HAP-1 (cell line): ENCODE data around the gene DCX.
"Not testable (repeated sequence)": the region's sequence is repeated elsewhere in the genome, so short reads cannot be mapped to it uniquely, and the experiment has no call there.

Source experiments
- DNase-seq, 2 experiments: peaks; one replicate each; pipeline ENCODE4 v3.0.0-alpha.2; 2016 to 2020; ENCODE audit warnings: low spot score in 2 of 2
- H3K27me3 ChIP-seq: fragments of 250-450 bp; sonication (Bioruptor Pico); 2 replicates; pipeline ENCODE4 v1.5.1; 2020; ENCODE audit warnings: low read depth, mild to moderate bottlenecking, moderate library complexity
- H3K36me3 ChIP-seq: fragments of 250-450 bp; sonication (Bioruptor Pico); replicated peaks from 2 replicates; pipeline ENCODE4 v1.5.1; 2020; ENCODE audit warnings: mild to moderate bottlenecking
- H3K4me1 ChIP-seq: fragments of 250-450 bp; sonication (Bioruptor Pico); 2 replicates; pipeline ENCODE4 v1.5.1; 2020; ENCODE audit warnings: mild to moderate bottlenecking
- H3K4me3 ChIP-seq: fragments of 250-450 bp; sonication (Bioruptor Pico); 2 replicates; pipeline ENCODE4 v1.5.1; 2020; ENCODE audit warnings: mild to moderate bottlenecking, moderate library complexity
- H3K9me3 ChIP-seq: fragments of 250-450 bp; sonication (Bioruptor Pico); 2 replicates; pipeline ENCODE4 v1.5.1; 2020; ENCODE audit warnings: mild to moderate bottlenecking, moderate library complexity
- in situ Hi-C: fragments of 300-500 bp; cut with MboI; formaldehyde crosslinking; loops from 3 replicates; pipeline ENCODE4 v1.14.3; 2020; ENCODE audit warnings: low sequenced_read_pairs, inconsistent platforms, mixed read lengths

The DCX gene

GRCh38 chrX:111355523-111356115 lies 56.4 kb downstream of the DCX start:
- Histone ChIP-seq H3K27me3 (0 out of 2 replicates have a peak, but pooled peaks cover 4% of the 10 kb centered on the region), H3K4me1 (no peaks in the 10 kb centered on the region), H3K4me3 (no peak overlapping the region), H3K36me3 (no peaks in the 10 kb centered on the region), H3K9me3 (no peaks in the 10 kb centered on the region)
- in situ Hi-C loops, result no loop called here
- no peak for DNase-seq

GRCh38 chrX:111354496-111354895 lies 57.5 kb downstream of the DCX start:
- Histone ChIP-seq H3K9me3 (no peaks in the 10 kb centered on the region), H3K27me3 (0 out of 2 replicates have a peak, but pooled peaks cover 5% of the 10 kb centered on the region), H3K4me1 (no peaks in the 10 kb centered on the region), H3K36me3 (no peaks in the 10 kb centered on the region), H3K4me3 (no peak overlapping the region)
- in situ Hi-C loops, result no loop called here
- no peak for DNase-seq

GRCh38 chrX:111353793-111354192 lies 58.2 kb downstream of the DCX start:
- Histone ChIP-seq H3K4me1 (no peaks in the 10 kb centered on the region), H3K9me3 (no peaks in the 10 kb centered on the region), H3K36me3 (no peaks in the 10 kb centered on the region), H3K27me3 (0 out of 2 replicates have a peak, but pooled peaks cover 2% of the 10 kb centered on the region), H3K4me3 (no peak overlapping the region)
- DNase-seq, result no peak
- in situ Hi-C loops, result no loop called here

GRCh38 chrX:111352424-111352823 lies 59.6 kb downstream of the DCX start:
- Histone ChIP-seq H3K9me3 (no peaks in the 10 kb centered on the region), H3K36me3 (no peaks in the 10 kb centered on the region), H3K4me1 (no peaks in the 10 kb centered on the region), H3K4me3 (no peak overlapping the region), H3K27me3 (0 out of 2 replicates have a peak, but pooled peaks cover 2% of the 10 kb centered on the region)
- DNase-seq, result no peak
- in situ Hi-C loops, result no loop called here

GRCh38 chrX:111349934-111350333 lies 62.1 kb downstream of the DCX start:
- in situ Hi-C loops, result no loop called here
- Histone ChIP-seq H3K36me3 (no peaks in the 10 kb centered on the region), H3K4me3 (no peak overlapping the region), H3K9me3 (peaks cover 2% of the 10 kb centered on the region; the same call in 1 of the 2 replicates), H3K4me1 (no peaks in the 10 kb centered on the region), H3K27me3 (0 out of 2 replicates have a peak, but pooled peaks cover 2% of the 10 kb centered on the region)
- DNase-seq, result no peak

- Histone ChIP-seq H3K27me3 (0 out of 2 replicates have a peak, but pooled peaks cover 2% of the 10 kb centered on the region), H3K4me1 (no peaks in the 10 kb centered on the region), H3K9me3 (peaks cover 2% of the 10 kb centered on the region; the same call in 1 of the 2 replicates), H3K4me3 (no peak overlapping the region), H3K36me3 (no peaks in the 10 kb centered on the region)
- DNase-seq, result no peak
- in situ Hi-C loops, result no loop called here
These were observed 62.9 kb downstream of the DCX start for GRCh38 chrX:111349101-111349500.

GRCh38 chrX:111348429-111348828 lies 63.6 kb downstream of the DCX start:
- no peaks in the 10 kb centered on the region for H3K4me1 ChIP-seq
- no peaks in the 10 kb centered on the region for H3K36me3 ChIP-seq
- peaks cover 2% of the 10 kb centered on the region; the same call in 1 of the 2 replicates for H3K9me3 ChIP-seq
- no peak overlapping the region for H3K4me3 ChIP-seq
- in situ Hi-C loops, result no loop called here
- no peak for DNase-seq
- 0 out of 2 replicates have a peak, but pooled peaks cover 2% of the 10 kb centered on the region for H3K27me3 ChIP-seq

- H3K4me3 ChIP-seq, DNase-seq, H3K36me3 ChIP-seq, H3K27me3 ChIP-seq, in situ Hi-C loops, H3K4me1 ChIP-seq, H3K9me3 ChIP-seq: not testable (repeated sequence)
These were observed 65.8 kb downstream of the DCX start for GRCh38 chrX:111346150-111346549.

- no peak for DNase-seq
- H3K4me3 ChIP-seq, result no peak overlapping the region
- no peaks in the 10 kb centered on the region for H3K36me3 ChIP-seq
- no peaks in the 10 kb centered on the region for H3K9me3 ChIP-seq
- no peaks in the 10 kb centered on the region for H3K4me1 ChIP-seq
- in situ Hi-C loops, result no loop called here
- peaks cover 4% of the 10 kb centered on the region for H3K27me3 ChIP-seq
These were observed 71.9 kb downstream of the DCX start for GRCh38 chrX:111340054-111340453.

- Histone ChIP-seq H3K36me3 (no peaks in the 10 kb centered on the region), H3K27me3 (peaks cover 4% of the 10 kb centered on the region), H3K9me3 (no peaks in the 10 kb centered on the region), H3K4me3 (no peak overlapping the region), H3K4me1 (no peaks in the 10 kb centered on the region)
- in situ Hi-C loops, result no loop called here
- DNase-seq, result no peak
These were observed 72.8 kb downstream of the DCX start for GRCh38 chrX:111339212-111339611.

GRCh38 chrX:111338095-111338698 lies 73.8 kb downstream of the DCX start:
- in situ Hi-C loops, result no loop called here
- Histone ChIP-seq H3K9me3 (no peaks in the 10 kb centered on the region), H3K27me3 (peaks cover 4% of the 10 kb centered on the region), H3K4me1 (no peaks in the 10 kb centered on the region), H3K4me3 (no peak overlapping the region), H3K36me3 (no peaks in the 10 kb centered on the region)
- no peak for DNase-seq

GRCh38 chrX:111337067-111337637 lies 74.8 kb downstream of the DCX start:
- no peaks in the 10 kb centered on the region for H3K9me3 ChIP-seq
- no peak for DNase-seq
- H3K4me3 ChIP-seq, result no peak overlapping the region
- in situ Hi-C loops, result no loop called here
- H3K4me1 ChIP-seq, result no peaks in the 10 kb centered on the region
- no peaks in the 10 kb centered on the region for H3K36me3 ChIP-seq
- peaks cover 4% of the 10 kb centered on the region; the same call in 1 of the 2 replicates for H3K27me3 ChIP-seq

GRCh38 chrX:111336141-111336540 lies 75.9 kb downstream of the DCX start:
- Histone ChIP-seq H3K27me3 (peaks cover 4% of the 10 kb centered on the region; the same call in 1 of the 2 replicates), H3K4me1 (no peaks in the 10 kb centered on the region), H3K9me3 (no peaks in the 10 kb centered on the region), H3K36me3 (no peaks in the 10 kb centered on the region), H3K4me3 (no peak overlapping the region)
- DNase-seq, result no peak
- in situ Hi-C loops, result no loop called here

- DNase-seq, result no peak
- Histone ChIP-seq H3K4me3 (no peak overlapping the region), H3K27me3 (no peaks in the 10 kb centered on the region), H3K9me3 (no peaks in the 10 kb centered on the region), H3K36me3 (no peaks in the 10 kb centered on the region), H3K4me1 (peaks cover 8% of the 10 kb centered on the region)
- in situ Hi-C loops, result no loop called here
These were observed 82.6 kb downstream of the DCX start for GRCh38 chrX:111329370-111329769.
